HG03439 (cell line): ENCODE data around the gene SETD5.

Experiments used
- ATAC-seq: cut with Tn5 transposase; IDR thresholded peaks from one replicate; pipeline ENCODE4 v1.9.1; 2021; ENCODE audit warnings: mild to moderate bottlenecking, moderate library complexity; ENCODE audit not compliant: unreplicated experiment

The SETD5 gene

DNA sequence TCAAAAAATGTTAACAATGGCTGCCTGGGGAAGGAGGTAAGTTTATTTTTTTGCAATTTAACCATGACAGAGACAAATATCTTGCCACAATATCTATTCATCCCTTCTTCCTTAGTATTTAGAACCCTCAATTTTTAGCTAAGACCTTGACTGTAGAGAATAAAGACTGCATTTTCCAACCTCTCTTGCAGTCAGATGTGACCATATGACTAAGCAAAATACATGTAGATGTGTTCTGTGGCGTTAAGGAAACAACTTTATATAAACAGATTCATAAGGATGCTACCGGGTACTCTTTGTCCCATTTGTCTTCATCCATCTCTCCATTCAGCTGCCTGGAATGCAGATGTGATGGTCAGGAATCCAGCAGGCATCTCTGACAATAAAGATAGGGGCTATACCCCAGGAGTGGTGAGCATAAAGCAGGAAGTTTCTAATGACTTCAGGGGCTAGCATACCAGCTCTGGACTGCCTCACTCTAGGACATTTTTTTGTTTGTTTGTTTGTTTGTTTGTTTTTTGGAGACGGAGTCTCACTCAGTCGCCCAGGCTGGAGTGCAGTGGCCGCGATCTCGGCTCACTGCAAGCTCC lies 115.1 kb downstream of the SETD5 start:
- ATAC-seq, result no peak

GRCh38 chr3:9514306-9514705 lies 116.9 kb downstream of the SETD5 start:
- ATAC-seq, result no peak

- no peak for ATAC-seq
These were observed 117.5 kb downstream of the SETD5 start for GRCh38 chr3:9514956-9515355.

- ATAC-seq, result no peak
These were observed 127.7 kb downstream of the SETD5 start for GRCh38 chr3:9525078-9525477.
